ENCODE measurements around the gene NKAIN2. TPM values are rescaled to one million over a fixed set of nuclear protein-coding genes. Genes with fewer than 3 reads are reported as not detected.

Gene NKAIN2
- total and polyA plus RNA-seq, 9 of the 15 experiments (the other 6 are each of a cell fraction or from before 2014, with no cell fraction given) = not detected

GRCh38 chr6:124830506-124830905, 1026.8 kb downstream of the NKAIN2 start:
- Histone ChIP-seq H2AFZ (ENCODE audit: low read depth, low read length) (no peak overlapping the region), H3K27ac (ENCODE audit: extremely low read depth, low read depth, low read length) (no peak overlapping the region), H3K4me2 (ENCODE audit: insufficient read depth, low read length) (no peak overlapping the region), H3K4me3 (no peak overlapping the region), H3K36me3 (ENCODE audit: control insufficient read depth, insufficient read depth, low read length) (no peaks in the 10 kb centered on the region), H3K9me3 (replicated peaks; ENCODE audit: control insufficient read depth, insufficient read depth, low read depth, low read length) (no peaks in the 10 kb centered on the region), H3K9ac (ENCODE audit: insufficient read depth in 1 of 2, low read depth in 2 of 2, low read length in 2 of 2) (no peak overlapping the region), H3K27me3 (ENCODE audit: control insufficient read depth in 2 of 2, insufficient read depth in 2 of 2, low read length in 2 of 2) (peaks cover 0 to 4% of the 10 kb centered on the region in 2 experiments; a peak in 1 of 5 replicates), H3K79me2 (ENCODE audit: control insufficient read depth, insufficient read depth, low read length) (no peaks in the 10 kb centered on the region), H3K4me1 (replicated peaks in 1 of 2; ENCODE audit: control insufficient read depth in 2 of 2, insufficient read depth in 2 of 2, low read length in 2 of 2) (no peaks in the 10 kb centered on the region), H4K20me1 (replicated peaks; ENCODE audit: control insufficient read depth, insufficient read depth, low read length) (no peaks in the 10 kb centered on the region), H3K9me1 (ENCODE audit: control insufficient read depth, insufficient read depth, low read length) (no peaks in the 10 kb centered on the region)
- no peak for ATAC-seq
- intact Hi-C loops (cut with micrococcal nuclease) (no loop called here), in situ Hi-C loops (cut with MboI) (no loop called here)
- no peak for TF ChIP-seq ZFPM2 (CRISPR knock-in tag; IDR thresholded peaks at IDR 0.05)
- ChIA-PET POLR2A (no interaction called here), CTCF (ENCODE audit: low intra/inter-chr PET ratio) (no interaction called here)
- DNase-seq (ENCODE audit: extremely low read depth in 1 of 4, low spot score in 3 of 4) = no peak
- FAIRE-seq = no peak
- no TSS peak for BruUV-seq (replicated peaks)

DNA sequence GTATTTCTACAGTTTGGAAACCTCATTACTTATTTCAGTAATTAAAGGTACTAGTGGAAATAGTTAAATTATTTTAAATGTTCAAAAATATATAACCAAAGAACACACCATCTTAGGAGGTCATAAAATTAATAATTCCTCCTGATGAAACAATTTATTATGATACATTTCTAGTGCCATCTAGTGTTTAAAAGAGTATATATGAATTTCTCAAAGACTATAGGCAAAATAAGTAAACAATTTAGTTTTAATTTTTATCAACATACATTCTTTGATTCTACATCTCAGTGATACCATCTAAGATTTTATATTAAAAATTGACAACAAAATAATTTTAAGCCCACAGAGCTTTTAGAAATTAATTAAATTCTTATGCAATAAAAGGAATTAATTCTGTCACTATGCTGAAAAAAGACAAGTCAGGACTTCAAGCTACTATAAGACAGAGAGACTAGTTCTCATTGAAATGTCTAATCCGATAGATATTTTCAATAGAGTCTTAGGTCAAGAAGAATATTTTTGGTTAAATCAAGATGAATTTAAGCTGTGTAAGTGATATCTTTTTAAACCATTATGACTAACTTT, 1050.8 kb downstream of the NKAIN2 start:
- 0% methylated on average over 1 of the region's 1 CpG for WGBS (ENCODE audit: insufficient coverage, low coverage, missing lambda C conversion rate)
- Histone ChIP-seq H3K9me3 (replicated peaks; ENCODE audit: control insufficient read depth, insufficient read depth, low read depth, low read length) (no peaks in the 10 kb centered on the region), H2AFZ (ENCODE audit: low read depth, low read length) (no peak overlapping the region), H3K9ac (ENCODE audit: insufficient read depth in 1 of 2, low read depth in 2 of 2, low read length in 2 of 2) (no peak overlapping the region), H3K4me1 (replicated peaks in 1 of 2; ENCODE audit: control insufficient read depth in 2 of 2, insufficient read depth in 2 of 2, low read length in 2 of 2) (no peaks in the 10 kb centered on the region), H3K36me3 (ENCODE audit: control insufficient read depth, insufficient read depth, low read length) (no peaks in the 10 kb centered on the region), H3K27me3 (ENCODE audit: control insufficient read depth in 2 of 2, insufficient read depth in 2 of 2, low read length in 2 of 2) (no peaks in the 10 kb centered on the region), H3K27ac (ENCODE audit: extremely low read depth, low read depth, low read length) (no peak overlapping the region), H3K4me3 (no peak overlapping the region), H3K9me1 (ENCODE audit: control insufficient read depth, insufficient read depth, low read length) (no peaks in the 10 kb centered on the region), H4K20me1 (replicated peaks; ENCODE audit: control insufficient read depth, insufficient read depth, low read length) (no peaks in the 10 kb centered on the region), H3K79me2 (ENCODE audit: control insufficient read depth, insufficient read depth, low read length) (no peaks in the 10 kb centered on the region), H3K4me2 (ENCODE audit: insufficient read depth, low read length) (no peak overlapping the region)
- TF ChIP-seq RAD21 (CRISPR knock-in tag; conservative IDR thresholded peaks at IDR 0.05 in 1 of 2, IDR thresholded peaks at IDR 0.05 in 1 of 2) (peak in 1 of 2 experiments; percentile 56; a peak in 3 of 4 replicates), CBFA2T2 (conservative IDR thresholded peaks at IDR 0.05) (no peak), CTCF (IDR thresholded peaks at IDR 0.05 in 2 of 3, conservative IDR thresholded peaks at IDR 0.05 in 1 of 3; ENCODE audit: insufficient read depth in 2 of 3, low read depth in 1 of 3, low read length in 3 of 3) (peak in 1 of 3 experiments; percentile 37; a peak in 2 of 6 replicates)
- POLR2A ChIA-PET = no interaction called here
- intact Hi-C loops (cut with micrococcal nuclease) (loop anchor here (10.0 kb wide), 2 partner anchors 1050 to 1460 kb away; partner anchors contain the start of gene NKAIN2), in situ Hi-C loops (cut with MboI) (no loop called here)
- ATAC-seq (no peak), FAIRE-seq (no peak), DNase-seq (ENCODE audit: extremely low read depth in 1 of 4, low spot score in 3 of 4) (no peak)
- CTCF ChIA-PET (ENCODE audit: low intra/inter-chr PET ratio) = no interaction called here
- BruUV-seq (replicated peaks) = no TSS peak
